Measurements from ENCODE around the gene ATP13A3.

- TF ChIP-seq FOXK2 (IDR thresholded peaks at IDR 0.05) (no peak), SP1 (IDR thresholded peaks at IDR 0.05) (no peak), FOXM1 (IDR thresholded peaks at IDR 0.05; ENCODE audit: borderline replicate concordance) (no peak)
Measured at GRCh38 chr3:194494951-194495374, 8.2 kb upstream of the ATP13A3 start.

All from HEK293T (cell line).